HG02588 (cell line): ENCODE results near the gene FOXN3.
"Not testable (repeated sequence)": the region's sequence is repeated elsewhere in the genome, so short reads cannot be mapped to it uniquely, and the experiment has no call there.

ENCODE experiments used
- ATAC-seq: cut with Tn5 transposase; IDR thresholded peaks from one replicate; pipeline ENCODE4 v1.9.1; 2021; ENCODE audit warnings: mild to moderate bottlenecking, moderate library complexity; ENCODE audit not compliant: unreplicated experiment

Gene FOXN3

GRCh38 chr14:89178800-89179535 lies 238.1 kb downstream of the FOXN3 start:
- no peak for ATAC-seq

GRCh38 chr14:89178376-89178775 lies 238.7 kb downstream of the FOXN3 start:
- no peak for ATAC-seq

GRCh38 chr14:89175881-89176799 lies 240.9 kb downstream of the FOXN3 start:
- ATAC-seq, result no peak

GRCh38 chr14:89171628-89172027 lies 245.4 kb downstream of the FOXN3 start:
- no peak for ATAC-seq

- no peak for ATAC-seq
These were observed 245.9 kb downstream of the FOXN3 start for GRCh38 chr14:89171168-89171567.

- no peak for ATAC-seq
These were observed 249.3 kb downstream of the FOXN3 start for GRCh38 chr14:89167705-89168104.

GRCh38 chr14:89166633-89167032 lies 250.4 kb downstream of the FOXN3 start:
- no peak for ATAC-seq

GRCh38 chr14:89165189-89166181 lies 251.5 kb downstream of the FOXN3 start:
- peak; percentile 65 for ATAC-seq

GRCh38 chr14:89164168-89165073 lies 252.6 kb downstream of the FOXN3 start:
- peak; percentile 23 for ATAC-seq

- ATAC-seq, result no peak
These were observed 253.9 kb downstream of the FOXN3 start for GRCh38 chr14:89163031-89163636.

- no peak for ATAC-seq
These were observed 254.4 kb downstream of the FOXN3 start for GRCh38 chr14:89162586-89162985.

- ATAC-seq, result no peak
These were observed 256.6 kb downstream of the FOXN3 start for GRCh38 chr14:89160437-89160836.

- ATAC-seq, result no peak
These were observed 258.3 kb downstream of the FOXN3 start for GRCh38 chr14:89158701-89159100.

GRCh38 chr14:89158104-89158503 lies 258.9 kb downstream of the FOXN3 start:
- ATAC-seq, result not testable (repeated sequence)

GRCh38 chr14:89155491-89155890 lies 261.5 kb downstream of the FOXN3 start:
- ATAC-seq, result no peak

GRCh38 chr14:89151693-89152092 lies 265.3 kb downstream of the FOXN3 start:
- ATAC-seq, result not testable (repeated sequence)

- ATAC-seq, result no peak
These were observed 270.8 kb downstream of the FOXN3 start for GRCh38 chr14:89146274-89146673.

- no peak for ATAC-seq
These were observed 272.4 kb downstream of the FOXN3 start for GRCh38 chr14:89144642-89145041.

- ATAC-seq, result no peak
These were observed 273.0 kb downstream of the FOXN3 start for GRCh38 chr14:89144066-89144465.
